A673 (cell line): ENCODE measurements around the gene CHMP2A.
"Not testable (repeated sequence)": the region's sequence is repeated elsewhere in the genome, so short reads cannot be mapped to it uniquely, and the experiment has no call there.

Source experiments
- CTCF ChIP-seq: fragments of 300-800, 200-600 bp; sonication (generic); conservative IDR thresholded peaks from 2 replicates; pipeline ENCODE4 v1.5.1; 2017; ENCODE audit warnings: low read depth, mild to moderate bottlenecking, antibody characterized with exemption, low read length, moderate library complexity, mixed read lengths
- EZH2 ChIP-seq: fragments of 200-600 bp; sonication (generic); IDR thresholded peaks from 2 replicates; pipeline ENCODE4 v1.6.1; 2017; ENCODE audit warnings: borderline replicate concordance, low read depth, mild to moderate bottlenecking, mixed read lengths, antibody characterized with exemption, low read length; ENCODE audit not compliant: poor library complexity, severe bottlenecking

GRCh38 chr19:58542641-58543372, 12.1 kb downstream of the CHMP2A start:
- not testable (repeated sequence) for TF ChIP-seq EZH2, CTCF
